HEK293 (cell line): ENCODE measurements around the gene MMP24.
"Not testable (repeated sequence)": the region's sequence is repeated elsewhere in the genome, so short reads cannot be mapped to it uniquely, and the experiment has no call there.

Experiments
- CTCF ChIA-PET: fragments of 350-600 bp; formaldehyde crosslinking; extraction: SDS; loops from one replicate; lab custom pipeline; 2021; ENCODE audit warnings: antibody characterized with exemption; lab: Yijun Ruan, JAX
- POLR2A ChIA-PET: fragments of 300-600 bp; formaldehyde crosslinking; extraction: SDS; loops from one replicate; lab custom pipeline; 2020; ENCODE audit warnings: antibody characterized with exemption, inconsistent platforms; lab: Yijun Ruan, JAX
- H3K27ac ChIP-seq: fragments of 200-500 bp; sonication (Bioruptor generic); 2 replicates; pipeline ENCODE4 v1.5.1; 2014; ENCODE audit warnings: low read depth, low read length, control low read depth, inconsistent platforms; ENCODE audit errors: extremely low read depth
- H3K36me3 ChIP-seq, 2 experiments: fragments of 200-500 bp in 1 of 2; sonication (Bioruptor generic) in 1 of 2; 1 replicate in 1 of 2; 2 replicates in 1 of 2; pipeline ENCODE4 v1.5.1; 2014 to 2017; ENCODE audit warnings: inconsistent platforms in 2 of 2, low read length in 2 of 2; ENCODE audit not compliant: control insufficient read depth in 2 of 2, insufficient read depth in 1 of 2
- H3K4me1 ChIP-seq: fragments of 200-500 bp; sonication (Bioruptor generic); 2 replicates; pipeline ENCODE4 v1.5.1; 2014; ENCODE audit warnings: mild to moderate bottlenecking, low read length, inconsistent platforms; ENCODE audit not compliant: control insufficient read depth, insufficient read depth
- H3K4me3 ChIP-seq: 2 replicates; pipeline ENCODE4 v1.5.1; 2011; ENCODE audit warnings: low read depth, mild to moderate bottlenecking, control low read depth, low read length, moderate library complexity
- H3K9me3 ChIP-seq: fragments of 200-500 bp; sonication (Bioruptor generic); 2 replicates; pipeline ENCODE4 v1.5.1; 2014; ENCODE audit warnings: low read depth, low read length, inconsistent platforms; ENCODE audit not compliant: control insufficient read depth, insufficient read depth
- EGR2 ChIP-seq: fragments of 450-650 bp; formaldehyde crosslinking; IDR thresholded peaks from 2 replicates; pipeline ENCODE4 v1.5.1; 2016; ENCODE audit warnings: low read depth, missing biosample characterization, missing genetic modification characterization
- KLF1 ChIP-seq: fragments of 450-650 bp; formaldehyde crosslinking; IDR thresholded peaks from 2 replicates; pipeline ENCODE4 v1.5.1; 2016; ENCODE audit warnings: missing biosample characterization, missing genetic modification characterization
- PRDM10 ChIP-seq: fragments of 450-650 bp; formaldehyde crosslinking; IDR thresholded peaks from 2 replicates; pipeline ENCODE4 v1.5.1; 2016; ENCODE audit warnings: missing biosample characterization, missing genetic modification characterization
- ZNF239 ChIP-seq: fragments of 450-650 bp; formaldehyde crosslinking; IDR thresholded peaks from 2 replicates; pipeline ENCODE4 v1.5.1; 2016; ENCODE audit warnings: missing biosample characterization, missing genetic modification characterization
- ZNF341 ChIP-seq: fragments of 450-650 bp; formaldehyde crosslinking; IDR thresholded peaks from 2 replicates; pipeline ENCODE4; 2016; ENCODE audit warnings: low read depth, missing biosample characterization, missing genetic modification characterization
- ZNF449 ChIP-seq: fragments of 450-650 bp; formaldehyde crosslinking; IDR thresholded peaks from 2 replicates; pipeline ENCODE4 v1.5.1; 2017; ENCODE audit warnings: missing biosample characterization, mild to moderate bottlenecking, missing genetic modification characterization, moderate library complexity
- ZNF677 ChIP-seq: fragments of 450-650 bp; IDR thresholded peaks from 2 replicates; pipeline ENCODE4 v1.5.0; 2018; ENCODE audit warnings: missing biosample characterization, mild to moderate bottlenecking, missing genetic modification characterization, moderate library complexity
- ZNF76 ChIP-seq: fragments of 450-650 bp; formaldehyde crosslinking; IDR thresholded peaks from 2 replicates; pipeline ENCODE4; 2016; ENCODE audit warnings: low read depth, missing biosample characterization, missing genetic modification characterization, borderline replicate concordance
- ZNF843 ChIP-seq: fragments of 450-650 bp; formaldehyde crosslinking; IDR thresholded peaks from 2 replicates; pipeline ENCODE4 v1.5.1; 2016; ENCODE audit warnings: missing biosample characterization, missing genetic modification characterization
- ZSCAN23 ChIP-seq: fragments of 450-650 bp; formaldehyde crosslinking; IDR thresholded peaks from 2 replicates; pipeline ENCODE4 v1.5.1; 2016; ENCODE audit warnings: missing biosample characterization, missing genetic modification characterization
- TF ChIP-seq, protein P1 (sequence below): fragments of 450-650 bp; IDR thresholded peaks from 2 replicates; pipeline ENCODE4 v1.5.1; 2018; ENCODE audit warnings: missing biosample characterization, mild to moderate bottlenecking, missing genetic modification characterization
- TF ChIP-seq, protein P2 (sequence below): fragments of 450-650 bp; formaldehyde crosslinking; IDR thresholded peaks from 2 replicates; pipeline ENCODE4 v1.5.1; 2016; ENCODE audit warnings: missing biosample characterization, missing genetic modification characterization

Gene MMP24

DNA sequence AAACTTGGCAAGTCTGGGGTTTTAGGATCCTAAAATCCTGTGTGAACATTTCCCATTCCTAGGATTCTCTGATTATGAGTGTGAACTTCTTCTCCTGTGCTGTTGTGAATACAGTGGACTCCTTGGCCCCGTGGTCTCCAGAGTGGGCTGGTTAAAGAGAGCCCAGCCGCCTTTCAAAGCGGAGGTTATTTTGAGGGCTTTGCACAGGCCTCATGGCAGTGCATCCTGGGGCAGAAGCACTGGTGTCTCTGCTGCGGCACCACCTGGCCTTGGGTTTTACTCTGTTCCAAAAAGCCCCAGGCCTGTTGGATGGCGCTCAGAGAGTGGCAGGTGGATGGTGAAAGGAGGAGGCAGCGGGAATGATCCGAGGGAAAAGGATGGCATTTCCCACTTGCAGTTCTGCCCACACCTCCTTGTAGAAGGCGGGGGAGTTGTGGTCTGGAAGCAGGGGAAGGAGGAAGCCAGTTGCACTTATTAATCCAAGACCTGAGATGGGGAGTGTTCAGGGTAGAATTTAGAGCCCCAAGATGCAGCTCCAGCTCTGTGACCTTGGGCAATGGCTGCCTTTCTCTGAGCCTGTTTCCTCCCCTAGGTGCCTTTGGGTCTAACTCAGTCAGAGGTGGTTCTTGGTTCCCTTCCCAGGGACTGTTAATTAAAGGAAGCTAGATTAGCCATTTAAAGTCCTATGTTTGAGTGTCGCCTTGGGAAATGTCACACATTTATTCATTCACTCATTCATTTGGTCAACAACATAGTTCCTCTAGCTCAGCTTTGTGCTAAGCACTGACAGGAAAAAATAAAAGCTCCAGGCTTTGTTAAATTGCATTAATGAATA lies 22.4 kb downstream of the MMP24 start:
- no peak for TF ChIP-seq ZNF341
- peak; percentile 53; the same call in 1 of the 2 replicates for TF ChIP-seq EGR2 (tag by site-specific recombination)
- TF ChIP-seq ZNF449: peak; percentile 94
- Histone ChIP-seq H3K27ac (no peak overlapping the region), H3K9me3 (no peaks in the 10 kb centered on the region), H3K36me3 (no peaks in the 10 kb centered on the region), H3K4me1 (0 out of 2 replicates have a peak, but pooled peaks cover 3% of the 10 kb centered on the region), H3K4me3 (no peak overlapping the region)
- ChIA-PET CTCF (interaction anchor here (0.7 kb wide), 1 partner anchor 57 kb away, joined by 3 read pairs; no protein-coding TSS in a partner anchor), POLR2A (interaction anchor here (0.7 kb wide), 1 partner anchor 159 kb away, joined by 4 read pairs; no protein-coding TSS in a partner anchor)

DNA sequence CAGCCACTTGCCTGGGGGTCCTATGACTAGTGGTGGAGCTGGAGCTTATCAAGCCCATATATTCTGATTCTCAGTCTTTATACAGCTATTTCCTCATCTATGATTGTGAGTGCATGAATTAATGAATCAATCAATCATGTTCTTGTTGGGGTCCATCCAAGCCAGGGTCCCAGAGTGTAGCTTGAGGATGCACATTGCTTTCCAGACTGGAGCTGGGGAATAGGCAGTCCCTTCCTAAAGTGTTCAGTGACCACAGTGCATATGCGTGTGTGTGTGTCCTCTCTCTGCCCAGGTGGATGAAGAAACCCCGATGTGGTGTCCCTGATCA lies 25.1 kb downstream of the MMP24 start:
- Histone ChIP-seq H3K4me3 (no peak overlapping the region), H3K27ac (no peak overlapping the region), H3K9me3 (no peaks in the 10 kb centered on the region)
- TF ChIP-seq, protein P1, sequence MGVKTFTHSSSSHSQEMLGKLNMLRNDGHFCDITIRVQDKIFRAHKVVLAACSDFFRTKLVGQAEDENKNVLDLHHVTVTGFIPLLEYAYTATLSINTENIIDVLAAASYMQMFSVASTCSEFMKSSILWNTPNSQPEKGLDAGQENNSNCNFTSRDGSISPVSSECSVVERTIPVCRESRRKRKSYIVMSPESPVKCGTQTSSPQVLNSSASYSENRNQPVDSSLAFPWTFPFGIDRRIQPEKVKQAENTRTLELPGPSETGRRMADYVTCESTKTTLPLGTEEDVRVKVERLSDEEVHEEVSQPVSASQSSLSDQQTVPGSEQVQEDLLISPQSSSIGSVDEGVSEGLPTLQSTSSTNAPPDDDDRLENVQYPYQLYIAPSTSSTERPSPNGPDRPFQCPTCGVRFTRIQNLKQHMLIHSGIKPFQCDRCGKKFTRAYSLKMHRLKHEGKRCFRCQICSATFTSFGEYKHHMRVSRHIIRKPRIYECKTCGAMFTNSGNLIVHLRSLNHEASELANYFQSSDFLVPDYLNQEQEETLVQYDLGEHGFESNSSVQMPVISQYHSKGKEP (tag by site-specific recombination): no peak
- TF ChIP-seq ZNF677 (tag by site-specific recombination): peak; percentile 98
- TF ChIP-seq, all 188 proteins: peak for 1
- Histone ChIP-seq H3K4me1 (0 out of 2 replicates have a peak, but pooled peaks cover 3% of the 10 kb centered on the region), H3K36me3 (no peaks in the 10 kb centered on the region)
- CTCF ChIA-PET: interaction anchor here (1.5 kb wide), 1 partner anchor 13 kb away, joined by 3 read pairs; no protein-coding TSS in a partner anchor
- POLR2A ChIA-PET: interaction anchor here (0.7 to 0.9 kb wide), 2 partner anchors 10 to 11 kb away, joined by 3 to 5 read pairs; no protein-coding TSS in a partner anchor

DNA sequence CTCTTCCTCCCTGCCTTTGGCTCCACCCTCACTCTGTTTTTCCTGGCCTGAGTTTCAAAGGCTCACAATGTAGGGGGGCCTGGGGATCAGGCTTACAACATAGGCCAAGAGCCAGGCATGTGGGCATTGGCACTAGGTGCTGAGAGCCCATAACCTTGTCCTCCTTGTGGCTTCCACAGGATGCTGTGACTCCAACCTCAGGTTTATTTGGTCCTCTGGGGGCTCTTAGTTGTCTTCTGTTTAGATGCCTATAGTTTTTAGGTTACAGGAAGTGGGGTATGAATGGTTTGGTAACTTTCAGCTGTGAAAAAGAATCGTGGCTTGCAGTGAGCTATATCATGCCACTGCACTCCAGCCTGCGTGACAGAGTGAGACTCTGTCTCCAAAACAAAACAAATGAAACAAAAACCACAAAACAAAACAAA lies 25.6 kb downstream of the MMP24 start:
- peak; percentile 57 for TF ChIP-seq PRDM10 (tag by site-specific recombination)
- no peak for TF ChIP-seq ZNF843 (tag by site-specific recombination)
- no peak for TF ChIP-seq ZSCAN23 (tag by site-specific recombination)
- no peak for TF ChIP-seq KLF1 (tag by site-specific recombination)
- TF ChIP-seq, protein P2, sequence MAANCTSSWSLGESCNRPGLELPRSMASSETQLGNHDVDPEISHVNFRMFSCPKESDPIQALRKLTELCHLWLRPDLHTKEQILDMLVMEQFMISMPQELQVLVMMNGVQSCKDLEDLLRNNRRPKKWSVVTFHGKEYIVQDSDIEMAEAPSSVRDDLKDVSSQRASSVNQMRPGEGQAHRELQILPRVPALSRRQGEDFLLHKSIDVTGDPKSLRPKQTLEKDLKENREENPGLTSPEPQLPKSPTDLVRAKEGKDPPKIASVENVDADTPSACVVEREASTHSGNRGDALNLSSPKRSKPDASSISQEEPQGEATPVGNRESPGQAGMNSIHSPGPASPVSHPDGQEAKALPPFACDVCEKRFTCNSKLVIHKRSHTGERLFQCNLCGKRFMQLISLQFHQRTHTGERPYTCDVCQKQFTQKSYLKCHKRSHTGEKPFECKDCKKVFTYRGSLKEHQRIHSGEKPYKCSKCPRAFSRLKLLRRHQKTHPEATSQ (tag by site-specific recombination): no peak
- no peak for TF ChIP-seq ZNF76 (tag by site-specific recombination)
- no peak for TF ChIP-seq ZNF239 (tag by site-specific recombination)
- Histone ChIP-seq H3K27ac (no peak overlapping the region), H3K4me1 (0 out of 2 replicates have a peak, but pooled peaks cover 3% of the 10 kb centered on the region), H3K36me3 (no peaks in the 10 kb centered on the region), H3K4me3 (no peak overlapping the region), H3K9me3 (no peaks in the 10 kb centered on the region)
- CTCF ChIA-PET: interaction anchor here (1.5 kb wide), 1 partner anchor 13 kb away, joined by 3 read pairs; no protein-coding TSS in a partner anchor
- POLR2A ChIA-PET: interaction anchor here (0.9 kb wide), 1 partner anchor 12 kb away, joined by 3 read pairs; no protein-coding TSS in a partner anchor

- H3K36me3 ChIP-seq, POLR2A ChIA-PET, H3K27ac ChIP-seq, H3K4me1 ChIP-seq, H3K9me3 ChIP-seq, H3K4me3 ChIP-seq: not testable (repeated sequence)
- CTCF ChIA-PET: interaction anchor here (1.5 kb wide), 1 partner anchor 12 kb away, joined by 3 read pairs; no protein-coding TSS in a partner anchor
These were observed 26.1 kb downstream of the MMP24 start for GRCh38 chr20:35252598-35252997.
